ENCODE results near the gene LETM1. TPM values are rescaled to one million over a fixed set of nuclear protein-coding genes. Genes with fewer than 3 reads are reported as not detected.

LETM1 gene
- total and polyA plus RNA-seq, 10 donors = 6.5 to 47.7 (median 34.7) TPM

DNA sequence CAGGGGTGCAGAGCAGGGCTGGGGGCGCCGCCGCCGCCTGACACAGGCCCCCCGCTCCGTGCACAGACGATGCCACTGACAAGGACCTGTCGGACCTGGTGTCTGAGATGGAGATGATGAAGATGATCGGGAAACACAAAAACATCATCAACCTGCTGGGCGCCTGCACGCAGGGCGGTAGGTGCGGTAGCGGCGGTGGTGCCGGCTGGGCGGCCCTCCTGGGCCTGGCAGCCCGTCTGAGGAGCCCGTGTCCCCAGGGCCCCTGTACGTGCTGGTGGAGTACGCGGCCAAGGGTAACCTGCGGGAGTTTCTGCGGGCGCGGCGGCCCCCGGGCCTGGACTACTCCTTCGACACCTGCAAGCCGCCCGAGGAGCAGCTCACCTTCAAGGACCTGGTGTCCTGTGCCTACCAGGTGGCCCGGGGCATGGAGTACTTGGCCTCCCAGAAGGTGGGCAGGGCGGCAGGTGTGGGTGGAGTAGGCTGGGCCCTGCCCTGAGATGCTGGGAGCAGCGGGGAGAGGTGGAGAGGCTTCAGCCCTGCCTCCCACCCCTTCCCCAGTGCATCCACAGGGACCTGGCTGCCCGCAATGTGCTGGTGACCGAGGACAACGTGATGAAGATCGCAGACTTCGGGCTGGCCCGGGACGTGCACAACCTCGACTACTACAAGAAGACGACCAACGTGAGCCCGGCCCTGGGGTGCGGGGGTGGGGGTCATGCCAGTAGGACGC, 50.3 kb downstream of the LETM1 start:
- Histone ChIP-seq H3K4me3 (no peak overlapping the region), H3K27ac (no peak overlapping the region), H3K4me1 (peaks cover 0 to 4% (median 0%) of the 10 kb centered on the region in 6 donors), H3K27me3 (replicated peaks in 1 of 7) (peaks cover 0 to 9% (median 0%) of the 10 kb centered on the region in 7 donors), H3K9me3 (no peaks in the 10 kb centered on the region), H3K36me3 (peaks cover 0 to 2% (median 0%) of the 10 kb centered on the region in 6 donors)
- intact Hi-C loops (cut with DNase I; ENCODE audit: low total_unique reads) = no loop called here
- TF ChIP-seq POLR2A (IDR thresholded peaks at IDR 0.05) = no peak
- TF ChIP-seq, protein P1, sequence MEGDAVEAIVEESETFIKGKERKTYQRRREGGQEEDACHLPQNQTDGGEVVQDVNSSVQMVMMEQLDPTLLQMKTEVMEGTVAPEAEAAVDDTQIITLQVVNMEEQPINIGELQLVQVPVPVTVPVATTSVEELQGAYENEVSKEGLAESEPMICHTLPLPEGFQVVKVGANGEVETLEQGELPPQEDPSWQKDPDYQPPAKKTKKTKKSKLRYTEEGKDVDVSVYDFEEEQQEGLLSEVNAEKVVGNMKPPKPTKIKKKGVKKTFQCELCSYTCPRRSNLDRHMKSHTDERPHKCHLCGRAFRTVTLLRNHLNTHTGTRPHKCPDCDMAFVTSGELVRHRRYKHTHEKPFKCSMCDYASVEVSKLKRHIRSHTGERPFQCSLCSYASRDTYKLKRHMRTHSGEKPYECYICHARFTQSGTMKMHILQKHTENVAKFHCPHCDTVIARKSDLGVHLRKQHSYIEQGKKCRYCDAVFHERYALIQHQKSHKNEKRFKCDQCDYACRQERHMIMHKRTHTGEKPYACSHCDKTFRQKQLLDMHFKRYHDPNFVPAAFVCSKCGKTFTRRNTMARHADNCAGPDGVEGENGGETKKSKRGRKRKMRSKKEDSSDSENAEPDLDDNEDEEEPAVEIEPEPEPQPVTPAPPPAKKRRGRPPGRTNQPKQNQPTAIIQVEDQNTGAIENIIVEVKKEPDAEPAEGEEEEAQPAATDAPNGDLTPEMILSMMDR (IDR thresholded peaks at IDR 0.05 in 8 of 11, conservative IDR thresholded peaks at IDR 0.05 in 3 of 11) = no peak
- no peak for TF ChIP-seq POLR2AphosphoS5 (IDR thresholded peaks at IDR 0.05)
- DNase-seq = no peak
- 87 to 93% (median 91%) methylated on average over 32 to 47 of the region's 47 CpGs for WGBS, 5 donors

DNA sequence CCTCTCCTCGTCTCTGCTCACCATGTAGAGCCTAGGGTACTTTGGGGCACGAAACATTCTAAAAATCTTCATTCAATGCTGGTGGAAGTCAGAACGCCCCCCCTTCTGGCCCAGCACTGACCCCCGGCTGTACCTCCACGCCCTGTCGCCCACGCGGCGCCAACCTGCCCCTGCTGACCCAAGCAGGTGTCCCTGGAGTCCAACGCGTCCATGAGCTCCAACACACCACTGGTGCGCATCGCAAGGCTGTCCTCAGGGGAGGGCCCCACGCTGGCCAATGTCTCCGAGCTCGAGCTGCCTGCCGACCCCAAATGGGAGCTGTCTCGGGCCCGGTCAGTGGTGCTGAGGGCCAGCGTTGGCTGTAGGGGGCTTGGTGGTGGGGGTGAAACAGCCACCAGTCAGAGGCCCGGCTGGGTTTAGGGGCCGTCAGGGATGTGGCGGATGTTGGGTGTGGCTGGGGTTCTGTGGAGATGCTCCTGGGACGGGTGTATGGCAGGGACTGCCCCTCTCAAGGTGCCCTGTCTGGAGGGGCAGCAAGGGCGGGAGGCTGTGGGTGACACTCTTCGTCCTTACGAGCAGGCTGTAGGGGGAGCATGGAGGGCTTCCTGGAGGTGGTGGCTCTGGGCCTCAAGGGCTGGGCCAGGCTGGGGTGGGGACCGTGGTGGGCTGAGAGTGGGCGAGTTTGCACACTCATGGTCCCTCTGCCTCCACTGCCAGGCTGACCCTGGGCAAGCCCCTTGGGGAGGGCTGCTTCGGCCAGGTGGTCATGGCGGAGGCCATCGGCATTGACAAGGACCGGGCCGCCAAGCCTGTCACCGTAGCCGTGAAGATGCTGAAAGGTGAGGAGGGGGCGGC, 51.1 kb downstream of the LETM1 start:
- no peak for DNase-seq

GRCh38 chr4:1803523-1804423, 52.2 kb downstream of the LETM1 start:
- H3K27ac ChIP-seq = no peak overlapping the region
- 87 to 94% (median 91%) methylated on average over 39 to 51 of the region's 51 CpGs for WGBS, 5 donors
- H3K9me3 ChIP-seq = no peaks in the 10 kb centered on the region
- peaks cover 0 to 28% (median 2%) of the 10 kb centered on the region in 7 donors for H3K27me3 ChIP-seq (replicated peaks in 1 of 7)
- no peaks in the 10 kb centered on the region for H3K4me1 ChIP-seq
- no peaks in the 10 kb centered on the region for H3K36me3 ChIP-seq
- no peak for DNase-seq
- intact Hi-C loops (cut with DNase I; ENCODE audit: low total_unique reads) = no loop called here
- no peak for TF ChIP-seq POLR2A (IDR thresholded peaks at IDR 0.05)
- no peak for TF ChIP-seq POLR2AphosphoS5 (IDR thresholded peaks at IDR 0.05)
- TF ChIP-seq, protein P1 (IDR thresholded peaks at IDR 0.05 in 8 of 11, conservative IDR thresholded peaks at IDR 0.05 in 3 of 11) = no peak
- no peak overlapping the region for H3K4me3 ChIP-seq

More for the DNA sequence above, 51.1 kb downstream of the LETM1 start:
- no peak overlapping the region for H3K27ac ChIP-seq
- H3K4me3 ChIP-seq = no peak overlapping the region
- intact Hi-C loops (cut with DNase I; ENCODE audit: low total_unique reads) = no loop called here
- H3K36me3 ChIP-seq = no peaks in the 10 kb centered on the region
- 84 to 94% (median 91%) methylated on average over 32 to 37 of the region's 37 CpGs for WGBS, 5 donors
- TF ChIP-seq POLR2A (IDR thresholded peaks at IDR 0.05) (no peak), POLR2AphosphoS5 (IDR thresholded peaks at IDR 0.05) (no peak)
- TF ChIP-seq, protein P1 (IDR thresholded peaks at IDR 0.05 in 8 of 11, conservative IDR thresholded peaks at IDR 0.05 in 3 of 11) = no peak
- H3K9me3 ChIP-seq = no peaks in the 10 kb centered on the region
- no peaks in the 10 kb centered on the region for H3K4me1 ChIP-seq
- peaks cover 0 to 17% (median 0%) of the 10 kb centered on the region in 7 donors for H3K27me3 ChIP-seq (replicated peaks in 1 of 7)
